Measurements from ENCODE around the gene DAPK2. TPM values are rescaled to one million over a fixed set of nuclear protein-coding genes. Genes with fewer than 3 reads are reported as not detected.

Gene DAPK2
- total and polyA plus RNA-seq, 2 of the 13 experiments (the other 11 are each of a cell fraction or from before 2014, with no cell fraction given), result 0.33 to 0.63 TPM

DNA sequence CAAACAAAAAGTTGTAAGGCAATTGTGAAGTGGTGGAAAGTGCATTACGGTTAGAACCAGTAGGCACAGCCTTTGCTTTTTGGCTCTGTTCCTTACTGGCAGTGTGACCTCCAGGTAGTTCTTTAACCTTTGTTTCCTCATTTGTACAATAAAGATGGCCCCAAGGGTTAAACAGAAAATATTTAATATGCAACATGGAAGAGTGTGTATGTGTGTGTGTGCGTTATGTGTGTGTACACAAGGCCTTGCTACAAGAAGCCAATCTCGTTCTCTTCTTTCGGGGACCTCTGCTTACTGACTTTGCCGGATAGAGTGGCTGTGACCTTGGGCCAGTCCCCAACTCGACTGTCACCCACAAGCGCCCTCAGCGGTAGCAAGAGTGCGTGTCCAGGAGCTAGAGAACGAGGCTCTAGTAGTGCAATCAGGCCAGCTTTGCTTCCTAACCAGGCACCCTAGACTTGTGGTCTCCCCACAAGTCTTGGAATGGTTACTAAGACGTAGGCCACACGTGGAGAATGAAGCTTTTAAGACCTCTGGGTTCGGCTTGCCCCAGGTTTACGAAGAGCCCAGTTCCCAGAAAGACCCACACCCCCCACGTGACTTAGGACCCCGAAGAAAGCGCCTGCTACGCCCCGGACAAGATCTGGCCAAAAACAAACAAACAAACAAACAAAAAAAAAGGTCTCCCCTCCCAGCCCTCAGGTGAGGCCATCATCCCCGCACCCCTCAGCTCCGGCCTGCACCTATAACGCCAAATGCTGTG, 46.8 kb upstream of the DAPK2 start (continued):
- no peak for TF ChIP-seq JDP2 (CRISPR knock-in tag; IDR thresholded peaks at IDR 0.05; ENCODE audit: borderline replicate concordance)
- TF ChIP-seq, protein P1, sequence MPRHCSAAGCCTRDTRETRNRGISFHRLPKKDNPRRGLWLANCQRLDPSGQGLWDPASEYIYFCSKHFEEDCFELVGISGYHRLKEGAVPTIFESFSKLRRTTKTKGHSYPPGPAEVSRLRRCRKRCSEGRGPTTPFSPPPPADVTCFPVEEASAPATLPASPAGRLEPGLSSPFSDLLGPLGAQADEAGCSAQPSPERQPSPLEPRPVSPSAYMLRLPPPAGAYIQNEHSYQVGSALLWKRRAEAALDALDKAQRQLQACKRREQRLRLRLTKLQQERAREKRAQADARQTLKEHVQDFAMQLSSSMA (CRISPR knock-in tag; IDR thresholded peaks at IDR 0.05), result 0 out of 2 replicates have a peak, but pooled peaks have one; percentile 19
- TF ChIP-seq FOXC1 (CRISPR knock-in tag; IDR thresholded peaks at IDR 0.05; ENCODE audit: borderline replicate concordance), result 0 out of 2 replicates have a peak, but pooled peaks have one; percentile 21
- TF ChIP-seq, protein P2, sequence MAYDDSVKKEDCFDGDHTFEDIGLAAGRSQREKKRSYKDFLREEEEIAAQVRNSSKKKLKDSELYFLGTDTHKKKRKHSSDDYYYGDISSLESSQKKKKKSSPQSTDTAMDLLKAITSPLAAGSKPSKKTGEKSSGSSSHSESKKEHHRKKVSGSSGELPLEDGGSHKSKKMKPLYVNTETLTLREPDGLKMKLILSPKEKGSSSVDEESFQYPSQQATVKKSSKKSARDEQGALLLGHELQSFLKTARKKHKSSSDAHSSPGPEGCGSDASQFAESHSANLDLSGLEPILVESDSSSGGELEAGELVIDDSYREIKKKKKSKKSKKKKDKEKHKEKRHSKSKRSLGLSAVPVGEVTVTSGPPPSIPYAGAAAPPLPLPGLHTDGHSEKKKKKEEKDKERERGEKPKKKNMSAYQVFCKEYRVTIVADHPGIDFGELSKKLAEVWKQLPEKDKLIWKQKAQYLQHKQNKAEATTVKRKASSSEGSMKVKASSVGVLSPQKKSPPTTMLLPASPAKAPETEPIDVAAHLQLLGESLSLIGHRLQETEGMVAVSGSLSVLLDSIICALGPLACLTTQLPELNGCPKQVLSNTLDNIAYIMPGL (CRISPR knock-in tag; IDR thresholded peaks at IDR 0.05; ENCODE audit: borderline replicate concordance in 1 of 2, low read depth in 1 of 2), result peak; percentile 59 to 78
- no peak for TF ChIP-seq ZNF546 (CRISPR knock-in tag; conservative IDR thresholded peaks at IDR 0.05)
- TF ChIP-seq RFXAP (CRISPR knock-in tag; IDR thresholded peaks at IDR 0.05; ENCODE audit: borderline replicate concordance), result no peak
- TF ChIP-seq, protein P3, sequence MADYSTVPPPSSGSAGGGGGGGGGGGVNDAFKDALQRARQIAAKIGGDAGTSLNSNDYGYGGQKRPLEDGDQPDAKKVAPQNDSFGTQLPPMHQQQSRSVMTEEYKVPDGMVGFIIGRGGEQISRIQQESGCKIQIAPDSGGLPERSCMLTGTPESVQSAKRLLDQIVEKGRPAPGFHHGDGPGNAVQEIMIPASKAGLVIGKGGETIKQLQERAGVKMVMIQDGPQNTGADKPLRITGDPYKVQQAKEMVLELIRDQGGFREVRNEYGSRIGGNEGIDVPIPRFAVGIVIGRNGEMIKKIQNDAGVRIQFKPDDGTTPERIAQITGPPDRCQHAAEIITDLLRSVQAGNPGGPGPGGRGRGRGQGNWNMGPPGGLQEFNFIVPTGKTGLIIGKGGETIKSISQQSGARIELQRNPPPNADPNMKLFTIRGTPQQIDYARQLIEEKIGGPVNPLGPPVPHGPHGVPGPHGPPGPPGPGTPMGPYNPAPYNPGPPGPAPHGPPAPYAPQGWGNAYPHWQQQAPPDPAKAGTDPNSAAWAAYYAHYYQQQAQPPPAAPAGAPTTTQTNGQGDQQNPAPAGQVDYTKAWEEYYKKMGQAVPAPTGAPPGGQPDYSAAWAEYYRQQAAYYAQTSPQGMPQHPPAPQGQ (CRISPR knock-in tag; IDR thresholded peaks at IDR 0.05; ENCODE audit: borderline replicate concordance), result no peak
- TF ChIP-seq YEATS4 (CRISPR knock-in tag; IDR thresholded peaks at IDR 0.05; ENCODE audit: borderline replicate concordance), result peak; percentile 8; the same call in 1 of the 2 replicates
- TF ChIP-seq, protein P4, sequence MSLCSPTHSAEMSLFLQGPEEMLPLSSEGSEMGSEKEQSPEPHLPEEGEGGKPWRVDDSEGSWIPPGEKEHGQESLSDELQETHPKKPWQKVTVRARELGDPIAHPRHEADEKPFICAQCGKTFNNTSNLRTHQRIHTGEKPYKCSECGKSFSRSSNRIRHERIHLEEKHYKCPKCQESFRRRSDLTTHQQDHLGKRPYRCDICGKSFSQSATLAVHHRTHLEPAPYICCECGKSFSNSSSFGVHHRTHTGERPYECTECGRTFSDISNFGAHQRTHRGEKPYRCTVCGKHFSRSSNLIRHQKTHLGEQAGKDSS (CRISPR knock-in tag; IDR thresholded peaks at IDR 0.05; ENCODE audit: borderline replicate concordance, low read depth), result 0 out of 2 replicates have a peak, but pooled peaks have one; percentile 10
- TF ChIP-seq, protein P5, sequence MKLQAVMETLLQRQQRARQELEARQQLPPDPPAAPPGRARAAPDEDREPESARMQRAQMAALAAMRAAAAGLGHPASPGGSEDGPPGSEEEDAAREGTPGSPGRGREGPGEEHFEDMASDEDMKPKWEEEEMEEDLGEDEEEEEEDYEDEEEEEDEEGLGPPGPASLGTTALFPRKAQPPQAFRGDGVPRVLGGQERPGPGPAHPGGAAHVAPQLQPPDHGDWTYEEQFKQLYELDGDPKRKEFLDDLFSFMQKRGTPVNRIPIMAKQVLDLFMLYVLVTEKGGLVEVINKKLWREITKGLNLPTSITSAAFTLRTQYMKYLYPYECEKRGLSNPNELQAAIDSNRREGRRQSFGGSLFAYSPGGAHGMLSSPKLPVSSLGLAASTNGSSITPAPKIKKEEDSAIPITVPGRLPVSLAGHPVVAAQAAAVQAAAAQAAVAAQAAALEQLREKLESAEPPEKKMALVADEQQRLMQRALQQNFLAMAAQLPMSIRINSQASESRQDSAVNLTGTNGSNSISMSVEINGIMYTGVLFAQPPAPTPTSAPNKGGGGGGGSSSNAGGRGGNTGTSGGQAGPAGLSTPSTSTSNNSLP (IDR thresholded peaks at IDR 0.05; ENCODE audit: low read depth, low read length), result 0 out of 2 replicates have a peak, but pooled peaks have one; percentile 15
- TF ChIP-seq, protein P6, sequence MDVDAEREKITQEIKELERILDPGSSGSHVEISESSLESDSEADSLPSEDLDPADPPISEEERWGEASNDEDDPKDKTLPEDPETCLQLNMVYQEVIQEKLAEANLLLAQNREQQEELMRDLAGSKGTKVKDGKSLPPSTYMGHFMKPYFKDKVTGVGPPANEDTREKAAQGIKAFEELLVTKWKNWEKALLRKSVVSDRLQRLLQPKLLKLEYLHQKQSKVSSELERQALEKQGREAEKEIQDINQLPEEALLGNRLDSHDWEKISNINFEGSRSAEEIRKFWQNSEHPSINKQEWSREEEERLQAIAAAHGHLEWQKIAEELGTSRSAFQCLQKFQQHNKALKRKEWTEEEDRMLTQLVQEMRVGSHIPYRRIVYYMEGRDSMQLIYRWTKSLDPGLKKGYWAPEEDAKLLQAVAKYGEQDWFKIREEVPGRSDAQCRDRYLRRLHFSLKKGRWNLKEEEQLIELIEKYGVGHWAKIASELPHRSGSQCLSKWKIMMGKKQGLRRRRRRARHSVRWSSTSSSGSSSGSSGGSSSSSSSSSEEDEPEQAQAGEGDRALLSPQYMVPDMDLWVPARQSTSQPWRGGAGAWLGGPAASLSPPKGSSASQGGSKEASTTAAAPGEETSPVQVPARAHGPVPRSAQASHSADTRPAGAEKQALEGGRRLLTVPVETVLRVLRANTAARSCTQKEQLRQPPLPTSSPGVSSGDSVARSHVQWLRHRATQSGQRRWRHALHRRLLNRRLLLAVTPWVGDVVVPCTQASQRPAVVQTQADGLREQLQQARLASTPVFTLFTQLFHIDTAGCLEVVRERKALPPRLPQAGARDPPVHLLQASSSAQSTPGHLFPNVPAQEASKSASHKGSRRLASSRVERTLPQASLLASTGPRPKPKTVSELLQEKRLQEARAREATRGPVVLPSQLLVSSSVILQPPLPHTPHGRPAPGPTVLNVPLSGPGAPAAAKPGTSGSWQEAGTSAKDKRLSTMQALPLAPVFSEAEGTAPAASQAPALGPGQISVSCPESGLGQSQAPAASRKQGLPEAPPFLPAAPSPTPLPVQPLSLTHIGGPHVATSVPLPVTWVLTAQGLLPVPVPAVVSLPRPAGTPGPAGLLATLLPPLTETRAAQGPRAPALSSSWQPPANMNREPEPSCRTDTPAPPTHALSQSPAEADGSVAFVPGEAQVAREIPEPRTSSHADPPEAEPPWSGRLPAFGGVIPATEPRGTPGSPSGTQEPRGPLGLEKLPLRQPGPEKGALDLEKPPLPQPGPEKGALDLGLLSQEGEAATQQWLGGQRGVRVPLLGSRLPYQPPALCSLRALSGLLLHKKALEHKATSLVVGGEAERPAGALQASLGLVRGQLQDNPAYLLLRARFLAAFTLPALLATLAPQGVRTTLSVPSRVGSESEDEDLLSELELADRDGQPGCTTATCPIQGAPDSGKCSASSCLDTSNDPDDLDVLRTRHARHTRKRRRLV (CRISPR knock-in tag; IDR thresholded peaks at IDR 0.05), result peak; percentile 76; the same call in 1 of the 2 replicates
- TF ChIP-seq ZNF768 (CRISPR knock-in tag; IDR thresholded peaks at IDR 0.05), result no peak
- 0 out of 2 replicates have a peak, but pooled peaks have one; percentile 57 for TF ChIP-seq ZSCAN12 (CRISPR knock-in tag; IDR thresholded peaks at IDR 0.05)

All from HepG2 (cell line).